ENCODE measurements around the gene CMIP.
A peak's percentile ranks its signal among the peaks of the same experiment; 100 is the strongest.

Gene CMIP

GRCh38 chr16:81496742-81497141 lies 52.1 kb downstream of the CMIP start:
- no peak for DNase-seq

GRCh38 chr16:81497690-81498089 lies 53.1 kb downstream of the CMIP start:
- DNase-seq = no peak

GRCh38 chr16:81498351-81498750 lies 53.7 kb downstream of the CMIP start:
- DNase-seq = no peak

GRCh38 chr16:81499576-81500380 lies 55.2 kb downstream of the CMIP start:
- DNase-seq = no peak

- no peak for DNase-seq
Observed at GRCh38 chr16:81500833-81501521, 56.4 kb downstream of the CMIP start.

GRCh38 chr16:81502396-81503070 lies 57.9 kb downstream of the CMIP start:
- no peak for DNase-seq

- no peak for DNase-seq
Observed at GRCh38 chr16:81505011-81505661, 60.5 kb downstream of the CMIP start.

GRCh38 chr16:81509404-81509803 lies 64.8 kb downstream of the CMIP start:
- DNase-seq = no peak

GRCh38 chr16:81510016-81510415 lies 65.4 kb downstream of the CMIP start:
- DNase-seq = no peak

GRCh38 chr16:81511371-81511770 lies 66.8 kb downstream of the CMIP start:
- no peak for DNase-seq

GRCh38 chr16:81513204-81514040 lies 68.8 kb downstream of the CMIP start:
- no peak for DNase-seq

- DNase-seq = no peak
Observed at GRCh38 chr16:81514041-81514559, 69.5 kb downstream of the CMIP start.

GRCh38 chr16:81514568-81515258 lies 70.1 kb downstream of the CMIP start:
- DNase-seq = no peak

- DNase-seq = peak; percentile 67
Observed at GRCh38 chr16:81515281-81515680, 70.7 kb downstream of the CMIP start.

GRCh38 chr16:81515721-81516120 lies 71.1 kb downstream of the CMIP start:
- DNase-seq = no peak

- no peak for DNase-seq
Observed at GRCh38 chr16:81516478-81517149, 72.0 kb downstream of the CMIP start.

GRCh38 chr16:81517150-81517499 lies 72.5 kb downstream of the CMIP start:
- DNase-seq = no peak

- DNase-seq = no peak
Observed at GRCh38 chr16:81517629-81518438, 73.2 kb downstream of the CMIP start.

- no peak for DNase-seq
Observed at GRCh38 chr16:81518439-81518757, 73.8 kb downstream of the CMIP start.

Data from DMS153 (cell line).